Measurements from ENCODE around the gene ZAR1. TPM values are rescaled to one million over a fixed set of nuclear protein-coding genes. Genes with fewer than 3 reads are reported as not detected.
"Not testable (repeated sequence)": the region's sequence is repeated elsewhere in the genome, so short reads cannot be mapped to it uniquely, and the experiment has no call there.

The ZAR1 gene, protein sequence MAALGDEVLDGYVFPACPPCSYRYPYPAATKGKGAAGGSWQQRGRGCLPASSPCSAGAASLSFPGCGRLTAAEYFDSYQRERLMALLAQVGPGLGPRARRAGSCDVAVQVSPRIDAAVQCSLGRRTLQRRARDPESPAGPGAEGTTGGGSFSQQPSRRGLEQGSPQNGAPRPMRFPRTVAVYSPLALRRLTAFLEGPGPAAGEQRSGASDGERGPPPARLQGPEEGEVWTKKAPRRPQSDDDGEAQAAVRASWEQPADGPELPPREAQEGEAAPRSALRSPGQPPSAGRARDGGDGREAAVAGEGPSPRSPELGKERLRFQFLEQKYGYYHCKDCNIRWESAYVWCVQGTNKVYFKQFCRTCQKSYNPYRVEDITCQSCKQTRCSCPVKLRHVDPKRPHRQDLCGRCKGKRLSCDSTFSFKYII
- 0.81 and 2.0 TPM in 2 replicates for polyA plus RNA-seq (2014; cell fraction: cytosol; rRNA removed)
- 9.6 and 12.5 TPM in 2 replicates for polyA plus RNA-seq (2014; cell fraction: nucleus; rRNA removed)

DNA sequence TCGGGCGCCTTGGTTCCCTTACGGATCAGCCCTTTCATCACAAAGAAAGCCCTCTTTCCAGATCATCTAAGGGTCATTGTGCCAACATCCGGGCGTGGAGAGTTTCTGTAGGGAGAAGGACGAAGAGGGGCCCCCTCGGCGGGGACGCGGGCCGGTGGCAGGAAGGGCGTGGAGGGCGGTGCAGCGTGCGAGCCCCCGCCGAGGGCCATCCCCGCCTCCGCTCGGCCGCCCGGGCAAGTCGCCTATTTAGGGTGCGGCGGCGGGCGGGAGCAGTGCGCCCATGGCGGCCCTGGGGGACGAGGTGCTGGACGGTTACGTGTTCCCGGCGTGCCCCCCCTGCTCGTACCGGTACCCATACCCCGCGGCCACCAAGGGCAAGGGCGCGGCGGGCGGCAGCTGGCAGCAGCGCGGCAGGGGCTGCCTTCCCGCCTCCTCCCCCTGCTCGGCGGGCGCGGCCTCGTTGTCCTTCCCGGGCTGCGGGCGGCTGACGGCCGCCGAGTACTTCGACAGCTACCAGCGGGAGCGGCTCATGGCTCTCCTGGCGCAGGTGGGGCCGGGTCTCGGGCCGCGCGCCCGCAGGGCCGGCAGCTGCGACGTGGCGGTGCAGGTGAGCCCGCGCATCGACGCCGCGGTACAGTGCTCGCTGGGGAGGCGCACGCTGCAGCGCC, at the start of gene ZAR1:
Gene ZAR1, plus strand, starts transcription at position 241 of the 668 bp plus-strand sequence. Its CDS starts 40 bp downstream, at position 281.
- no peak for DNase-seq (ENCODE audit: low spot score)

DNA sequence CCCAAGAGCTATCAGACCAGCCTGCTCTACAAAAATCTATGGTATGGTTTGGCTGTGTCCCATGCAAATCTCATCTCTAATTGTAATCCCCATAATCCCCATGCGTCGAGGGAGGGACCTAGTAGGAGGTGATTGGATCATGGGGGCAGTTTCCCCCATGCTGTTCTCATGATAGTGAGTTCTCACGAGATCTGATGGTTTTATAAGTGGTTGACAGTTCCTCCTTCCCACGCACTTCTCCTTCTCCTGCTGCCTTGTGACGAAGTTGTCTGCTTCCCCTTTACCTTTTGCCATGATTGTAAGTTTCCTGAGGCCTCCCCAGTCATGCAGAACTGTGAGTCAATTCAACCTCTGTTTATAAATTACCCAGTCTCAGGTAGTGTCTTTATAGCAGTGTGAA, 49.1 kb upstream of the ZAR1 start:
- not testable (repeated sequence) for DNase-seq (ENCODE audit: low spot score)

DNA sequence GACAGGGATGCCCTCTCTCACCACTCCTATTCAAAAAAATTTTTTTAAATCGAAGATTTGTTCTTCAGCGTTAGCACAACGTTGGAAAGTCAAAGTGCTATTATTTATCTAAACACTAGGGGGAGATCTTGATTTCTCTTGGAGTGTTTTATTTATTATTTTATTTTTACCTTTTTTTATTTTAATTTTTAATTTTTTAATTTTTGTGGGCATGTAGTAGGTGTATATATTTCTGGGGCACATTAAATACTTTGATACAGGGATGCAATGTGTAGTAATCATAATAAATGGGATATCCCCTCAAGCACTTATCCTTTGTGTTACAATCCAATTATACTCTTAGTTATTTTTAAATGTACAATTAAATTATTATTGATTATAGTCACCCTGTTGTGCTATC, 44.3 kb upstream of the ZAR1 start:
- DNase-seq (ENCODE audit: low spot score) = no peak

DNA sequence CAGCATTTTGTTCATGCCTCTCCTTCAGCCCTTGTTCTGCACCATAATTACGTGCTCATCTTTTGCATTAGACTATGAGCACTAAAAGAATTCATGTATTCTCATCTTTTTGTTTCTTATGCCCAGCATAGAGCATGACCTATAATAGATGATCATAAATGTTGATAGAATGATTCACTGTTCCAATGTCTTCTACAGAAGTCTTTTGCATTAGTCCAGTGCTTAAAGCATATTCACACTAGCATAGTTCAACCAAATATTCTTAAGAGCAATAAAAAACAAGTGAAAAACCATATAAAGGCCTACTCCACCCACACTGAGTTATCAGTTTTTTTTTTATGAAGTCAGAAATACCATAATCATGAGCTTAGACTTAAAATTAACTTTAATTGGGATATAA, 43.4 kb upstream of the ZAR1 start:
- no peak for DNase-seq (ENCODE audit: low spot score)

DNA sequence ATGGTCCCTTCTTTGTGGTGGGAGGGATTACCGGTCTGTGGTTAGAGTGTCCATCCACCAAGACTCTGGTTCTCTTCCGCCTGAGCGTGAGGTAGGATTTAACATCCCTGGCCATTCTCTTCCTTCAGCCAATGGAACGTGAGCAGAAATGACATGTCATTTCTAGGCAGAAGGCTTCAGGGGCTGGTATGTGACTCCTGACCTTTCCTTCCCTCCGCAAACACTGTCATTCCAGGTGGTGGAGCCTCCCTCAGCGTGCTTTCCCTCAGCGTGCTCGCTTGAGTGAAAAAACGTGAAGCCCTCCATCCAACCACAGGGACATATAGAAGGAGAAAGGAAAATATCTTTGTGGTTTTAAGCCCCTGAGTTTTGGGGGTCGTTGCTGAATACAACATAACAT, 40.9 kb upstream of the ZAR1 start:
- no peak for DNase-seq (ENCODE audit: low spot score)

DNA sequence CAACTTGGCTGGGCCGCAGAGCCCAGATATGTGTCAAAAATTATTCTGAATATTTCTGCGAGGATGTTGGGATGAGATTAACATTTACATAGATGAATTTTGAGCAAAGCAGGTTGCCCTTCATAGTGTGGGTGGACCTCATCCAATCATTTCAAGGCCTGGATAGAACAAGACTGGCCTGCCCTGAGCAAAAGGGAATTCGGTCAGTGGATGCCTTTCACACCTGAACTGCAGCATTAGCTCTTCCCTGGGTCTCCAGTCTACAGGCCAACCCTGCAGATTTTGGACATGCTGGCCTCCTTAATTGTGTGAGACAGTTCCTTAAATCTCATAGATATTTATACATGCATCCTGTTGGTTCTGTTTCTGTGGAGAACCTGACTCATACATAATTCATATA, 39.3 kb upstream of the ZAR1 start:
- DNase-seq (ENCODE audit: low spot score) = no peak

DNA sequence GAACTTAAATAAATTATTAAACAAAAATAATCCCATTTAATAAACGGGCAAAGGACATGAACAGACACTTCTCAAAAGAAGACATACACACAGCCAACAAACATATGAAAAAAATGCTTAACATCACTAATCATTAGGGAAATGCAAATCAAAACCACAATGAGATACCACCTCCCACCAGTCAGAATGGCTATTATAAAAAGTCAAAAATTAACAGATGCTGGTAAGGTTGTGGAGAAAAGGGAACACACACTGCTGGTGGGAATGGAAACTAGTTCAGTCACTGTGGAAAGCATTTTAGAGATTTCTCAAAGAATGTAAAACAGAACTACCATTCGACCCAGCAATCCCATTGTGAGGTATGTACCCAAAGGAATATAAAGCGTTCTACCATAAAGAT, 38.4 kb upstream of the ZAR1 start:
- DNase-seq (ENCODE audit: low spot score) = not testable (repeated sequence)

DNA sequence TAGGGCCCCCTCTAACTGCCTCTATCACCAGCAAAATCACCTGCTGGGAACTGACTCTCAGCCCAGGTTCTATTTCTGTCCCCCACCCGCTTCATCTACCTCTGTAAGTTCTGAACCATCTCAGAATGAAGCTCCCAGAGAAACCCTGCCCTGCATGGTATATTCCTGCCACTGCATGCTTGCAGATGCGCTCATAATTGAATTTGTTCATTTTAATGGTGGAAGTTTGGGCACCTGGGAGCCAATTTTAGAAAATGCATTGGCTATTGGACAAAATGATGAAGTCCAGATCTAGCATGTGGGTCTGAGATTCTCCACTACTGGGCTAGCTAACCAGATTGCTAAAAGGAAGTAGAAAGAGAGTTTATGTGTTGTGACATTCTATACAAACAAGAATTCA, 35.5 kb upstream of the ZAR1 start:
- DNase-seq (ENCODE audit: low spot score) = peak; percentile 93

DNA sequence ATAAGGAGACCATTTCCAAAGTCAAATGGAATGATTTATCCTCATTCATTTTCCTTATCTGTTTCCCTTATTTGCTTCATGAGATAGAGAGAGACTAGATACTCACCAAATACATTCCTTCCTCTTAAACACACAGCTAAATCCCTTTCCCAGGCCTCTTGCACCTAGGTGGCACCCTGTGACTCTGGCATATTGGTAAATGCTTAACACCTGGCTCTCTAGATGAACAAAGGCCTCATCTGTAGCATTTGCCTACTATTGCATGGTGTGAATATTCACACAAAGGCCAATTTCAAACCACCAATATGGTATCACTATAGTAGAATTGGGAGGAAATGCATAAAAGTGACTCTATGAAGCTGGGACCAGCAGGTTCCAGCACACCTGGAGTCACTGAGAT, 29.1 kb upstream of the ZAR1 start:
- no peak for DNase-seq (ENCODE audit: low spot score)

DNA sequence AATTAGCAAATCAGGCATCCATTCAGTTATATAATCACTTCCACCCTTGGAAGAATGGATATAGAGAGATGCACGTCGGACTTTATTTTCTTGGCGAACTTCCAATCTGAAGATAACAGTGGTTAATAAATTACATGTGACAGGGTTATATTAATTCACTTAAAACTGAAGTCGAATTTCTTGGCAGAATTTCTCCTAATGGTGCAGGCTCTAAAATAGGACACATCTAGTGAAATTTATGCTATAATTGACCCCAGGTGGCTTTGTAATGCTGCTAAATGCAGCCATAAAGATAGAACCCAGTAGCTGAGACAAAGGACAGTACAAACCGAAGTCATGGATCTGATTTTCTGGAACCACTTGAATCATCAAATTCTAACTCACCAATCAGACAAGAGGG, 27.7 kb upstream of the ZAR1 start:
- DNase-seq (ENCODE audit: low spot score) = no peak

DNA sequence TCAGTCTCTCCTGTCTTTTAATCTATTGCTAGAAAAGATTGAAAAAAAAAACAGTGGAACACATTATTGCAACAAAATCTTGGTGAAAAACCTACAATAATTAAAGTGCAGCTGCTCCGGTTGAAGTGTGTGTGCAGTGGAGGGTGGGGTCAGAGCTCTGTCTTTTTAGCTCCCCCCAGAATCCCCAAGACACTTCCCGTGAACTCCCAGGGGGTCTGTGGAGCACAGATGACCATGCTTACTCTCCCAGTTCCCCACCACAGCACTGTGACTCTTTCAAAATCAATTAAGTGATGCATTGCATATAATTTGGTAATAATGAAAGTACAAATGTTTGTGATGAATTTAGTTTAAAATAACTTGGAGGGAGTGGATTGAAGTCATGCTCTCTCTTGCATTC, 22.6 kb upstream of the ZAR1 start:
- no peak for DNase-seq (ENCODE audit: low spot score)

DNA sequence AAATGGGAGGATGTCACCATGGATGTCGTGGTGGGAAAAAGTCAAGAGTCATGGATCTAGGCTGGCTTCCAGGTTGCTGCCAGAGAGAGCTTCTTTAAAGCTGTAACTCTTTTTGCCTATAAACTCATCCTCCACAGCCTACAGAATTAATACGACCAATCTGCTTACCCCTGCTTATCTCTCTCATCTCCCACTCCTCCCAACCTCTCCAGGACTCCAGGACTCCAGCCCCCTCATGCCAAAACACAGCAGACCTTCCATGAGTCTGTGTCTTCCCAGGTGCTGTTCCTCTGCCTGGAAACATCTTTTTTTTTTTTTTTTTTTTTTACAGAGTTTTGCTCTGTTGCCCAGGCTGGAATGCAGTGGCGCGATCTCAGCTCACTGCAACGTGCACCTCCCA, 22.2 kb upstream of the ZAR1 start:
- DNase-seq (ENCODE audit: low spot score) = peak; percentile 83

DNA sequence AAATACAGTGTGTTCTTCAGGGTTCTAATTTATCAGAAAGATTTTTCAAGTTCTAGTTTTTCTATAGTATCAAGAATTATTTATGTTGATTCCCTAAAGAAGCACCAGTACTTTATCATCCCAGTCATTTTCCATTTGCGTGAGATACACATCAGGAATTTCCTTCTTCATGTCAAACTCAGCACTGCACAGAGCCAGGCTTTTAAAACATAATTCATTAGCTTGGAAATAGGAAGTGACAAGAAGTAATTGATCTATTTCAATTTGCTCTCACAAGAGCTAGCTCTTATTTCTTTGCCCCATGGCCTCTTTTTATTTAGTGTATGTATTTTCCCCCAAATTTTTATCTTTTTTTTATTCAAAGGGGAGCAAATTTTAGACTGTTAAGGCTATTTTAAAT, 19.9 kb upstream of the ZAR1 start:
- DNase-seq (ENCODE audit: low spot score) = peak; percentile 91

DNA sequence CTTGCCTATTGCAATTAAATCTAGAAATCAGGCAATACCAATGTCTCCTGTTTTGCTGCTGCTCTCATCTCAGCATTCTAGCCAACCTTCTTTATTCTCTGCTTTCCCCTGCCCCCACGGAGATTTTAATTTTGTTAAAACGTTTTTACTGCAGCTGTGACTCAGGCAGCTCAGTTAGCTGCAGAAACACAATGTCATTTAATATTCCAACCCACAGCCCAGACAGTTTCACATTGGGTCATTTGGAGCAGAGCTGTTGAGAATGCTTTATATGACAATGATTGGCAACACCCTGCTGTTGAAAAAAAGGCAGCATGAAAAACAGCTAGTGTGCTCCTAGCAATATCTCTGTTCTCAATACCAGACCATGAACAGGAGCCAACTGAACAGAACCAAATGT, 19.5 kb upstream of the ZAR1 start:
- peak; percentile 89 for DNase-seq (ENCODE audit: low spot score)

DNA sequence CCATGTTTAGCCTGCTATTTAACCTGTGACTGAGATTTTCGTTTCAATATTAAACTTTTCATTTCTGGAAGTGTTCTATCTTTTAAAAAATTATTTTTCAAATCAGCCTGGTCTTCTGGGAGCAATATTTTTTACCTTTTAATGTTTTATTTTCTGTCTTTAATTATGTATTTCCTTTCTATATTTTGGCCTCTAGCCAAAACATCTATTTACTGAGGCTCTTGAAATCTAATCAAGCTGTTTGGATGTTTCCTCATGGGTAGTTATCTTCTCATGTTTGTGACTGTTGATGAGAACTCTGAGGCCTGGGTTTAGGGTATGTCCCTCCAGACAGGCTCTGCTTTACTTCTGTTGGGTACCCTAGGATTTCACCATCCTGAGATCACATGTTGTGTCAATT, 17.3 kb upstream of the ZAR1 start:
- no peak for DNase-seq (ENCODE audit: low spot score)

DNA sequence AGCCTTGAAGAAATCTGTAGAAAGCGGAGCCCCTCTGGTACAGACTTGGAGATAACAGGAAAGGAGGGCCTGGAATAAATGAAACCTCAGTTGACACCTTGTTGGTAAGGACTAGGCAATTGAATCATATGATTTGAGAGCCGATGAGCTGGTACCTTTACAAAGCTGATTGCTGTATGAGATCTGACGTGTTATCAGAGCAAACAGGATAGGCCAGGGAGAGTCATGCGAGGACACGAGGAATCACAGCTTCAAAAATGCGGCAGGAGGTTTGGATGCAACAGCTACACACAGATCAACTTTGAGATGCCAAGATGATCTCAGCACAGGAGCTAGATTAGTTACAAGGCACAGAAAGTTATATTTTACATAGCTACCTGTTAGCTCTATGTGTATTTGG, 14.3 kb upstream of the ZAR1 start:
- DNase-seq (ENCODE audit: low spot score) = peak; percentile 91

DNA sequence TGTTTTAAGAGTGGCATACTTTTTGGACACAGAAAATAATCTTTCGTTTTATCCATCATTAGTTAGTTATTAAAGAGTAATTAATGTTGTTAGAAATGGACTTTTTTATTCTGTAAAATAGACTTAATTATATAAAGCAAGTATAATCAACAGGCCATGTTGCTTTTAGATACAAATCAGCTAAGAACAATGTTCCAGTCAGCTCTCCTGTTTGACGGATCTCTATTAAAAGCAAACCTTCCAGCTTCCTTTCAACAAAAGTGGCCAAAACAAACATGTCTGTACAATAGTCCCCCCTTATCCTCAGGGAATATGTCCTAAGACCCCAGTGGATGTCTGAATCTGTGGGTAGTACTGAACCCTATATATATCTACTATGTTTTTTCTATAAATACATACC, 11.8 kb upstream of the ZAR1 start:
- no peak for DNase-seq (ENCODE audit: low spot score)

DNA sequence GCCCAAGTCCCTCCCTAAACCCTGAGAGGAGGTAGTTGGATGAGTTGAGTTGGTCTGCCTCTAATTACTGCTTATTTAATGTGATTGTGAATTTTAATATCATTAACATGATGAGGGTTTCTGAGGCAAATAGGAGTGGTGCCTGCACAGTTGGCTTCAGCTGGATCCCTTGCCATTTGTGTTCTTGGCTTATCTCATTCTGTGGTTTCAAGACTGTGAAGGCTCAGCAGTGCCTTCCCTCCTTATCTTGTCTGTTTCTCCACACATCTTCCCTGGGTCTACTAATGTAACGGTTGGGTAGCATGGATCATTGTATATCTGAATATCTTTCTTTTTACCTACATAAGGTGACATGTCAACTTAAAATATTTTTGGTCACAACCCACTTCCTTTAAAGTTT, 8.5 kb upstream of the ZAR1 start:
- DNase-seq (ENCODE audit: low spot score) = peak; percentile 73

DNA sequence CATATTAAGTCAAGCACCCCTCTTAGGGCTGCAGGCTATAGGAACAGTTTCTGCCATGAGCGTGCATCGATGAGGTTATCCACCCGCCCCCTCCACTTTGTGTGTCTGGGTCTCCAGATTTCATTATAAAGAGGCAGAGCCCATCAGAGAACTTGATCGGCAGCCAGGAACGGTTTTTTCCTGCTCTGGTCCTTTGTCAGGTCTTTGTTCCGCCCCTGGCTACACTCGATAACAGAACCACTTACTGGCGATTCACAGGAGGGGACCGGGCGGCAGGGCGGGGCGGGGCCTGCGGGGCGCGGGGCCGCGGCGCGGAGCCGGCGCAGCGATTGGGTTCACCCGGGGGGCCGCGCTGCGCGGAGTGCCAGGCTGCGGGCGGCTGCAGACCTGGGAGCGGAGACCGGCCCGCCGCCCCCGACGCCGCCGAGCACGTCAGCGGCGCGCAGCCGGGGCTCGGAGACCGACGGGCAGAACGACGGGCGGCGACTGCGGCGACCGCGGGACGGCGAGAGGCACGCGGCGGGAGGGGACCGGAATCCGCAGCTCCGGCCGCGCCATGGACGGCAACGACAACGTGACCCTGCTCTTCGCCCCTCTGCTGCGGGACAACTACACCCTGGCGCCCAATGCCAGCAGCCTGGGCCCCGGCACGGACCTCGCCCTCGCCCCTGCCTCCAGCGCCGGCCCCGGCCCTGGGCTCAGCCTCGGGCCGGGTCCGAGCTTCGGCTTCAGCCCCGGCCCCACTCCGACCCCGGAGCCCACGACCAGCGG, 6.9 kb upstream of the ZAR1 start, which contains the start of gene SLC10A4:
Gene SLC10A4, plus strand, starts transcription at position 338 of the 771 bp plus-strand sequence. Its CDS starts 219 bp downstream, at position 557.
- peak; percentile 96 for DNase-seq (ENCODE audit: low spot score)

DNA sequence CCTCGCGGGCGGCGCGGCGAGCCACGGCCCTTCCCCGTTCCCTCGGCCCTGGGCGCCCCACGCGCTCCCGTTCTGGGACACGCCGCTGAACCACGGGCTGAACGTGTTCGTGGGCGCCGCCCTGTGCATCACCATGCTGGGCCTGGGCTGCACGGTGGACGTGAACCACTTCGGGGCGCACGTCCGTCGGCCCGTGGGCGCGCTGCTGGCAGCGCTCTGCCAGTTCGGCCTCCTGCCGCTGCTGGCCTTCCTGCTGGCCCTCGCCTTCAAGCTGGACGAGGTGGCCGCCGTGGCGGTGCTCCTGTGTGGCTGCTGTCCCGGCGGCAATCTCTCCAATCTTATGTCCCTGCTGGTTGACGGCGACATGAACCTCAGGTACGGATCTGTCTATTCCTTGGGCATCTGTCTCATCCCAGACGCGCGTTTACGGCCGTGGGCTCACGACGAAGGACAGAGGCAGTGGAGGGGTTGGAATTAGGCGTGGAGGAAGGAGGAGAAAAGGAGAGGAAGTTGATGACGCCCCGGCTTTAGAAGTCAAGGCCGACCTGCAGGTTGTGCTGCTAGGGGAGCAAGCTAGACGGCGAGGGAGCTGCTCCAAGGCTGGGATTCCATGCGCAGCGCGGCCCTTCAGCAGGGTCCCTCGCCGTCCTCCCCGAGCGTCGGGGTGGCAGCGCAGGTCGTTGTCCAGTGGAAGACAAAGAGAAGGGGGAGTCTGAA, 6.1 kb upstream of the ZAR1 start:
- DNase-seq (ENCODE audit: low spot score) = peak; percentile 37

DNA sequence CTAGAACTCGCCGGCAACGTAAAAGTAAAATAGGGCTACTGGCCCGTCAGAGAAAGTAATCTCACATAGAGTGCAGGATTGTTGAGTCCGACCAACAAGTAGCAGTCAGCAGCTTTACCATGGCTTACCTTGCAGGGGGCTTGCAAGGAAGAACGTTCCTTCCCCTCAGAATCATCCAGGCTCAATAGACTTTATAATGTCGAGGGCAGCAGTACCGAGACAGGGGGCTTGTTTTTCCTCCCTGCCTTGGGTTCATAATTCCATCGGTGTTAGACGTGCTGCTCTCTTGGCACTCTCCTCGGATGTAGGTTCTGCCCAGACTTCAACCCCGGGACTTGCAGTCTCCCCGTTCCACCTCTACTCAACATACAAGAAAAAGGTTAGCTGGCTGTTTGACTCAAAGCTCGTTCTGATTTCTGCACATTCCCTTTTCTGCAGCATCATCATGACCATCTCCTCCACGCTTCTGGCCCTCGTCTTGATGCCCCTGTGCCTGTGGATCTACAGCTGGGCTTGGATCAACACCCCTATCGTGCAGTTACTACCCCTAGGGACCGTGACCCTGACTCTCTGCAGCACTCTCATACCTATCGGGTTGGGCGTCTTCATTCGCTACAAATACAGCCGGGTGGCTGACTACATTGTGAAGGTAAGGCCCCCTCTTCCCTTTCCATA, 5.4 kb upstream of the ZAR1 start:
- peak; percentile 57 for DNase-seq (ENCODE audit: low spot score)
